ENCODE data around the gene MED12L.

- TF ChIP-seq CTCF (IDR thresholded peaks at IDR 0.05) (no peak), POLR2A (IDR thresholded peaks at IDR 0.05) (no peak)
Measured at GRCh38 chr3:151256749-151257148, 171.3 kb downstream of the MED12L start.

Data from lower leg skin (tissue), 3 donors.